Ectodermal cell (in vitro differentiated cells): ENCODE measurements around the gene LENG1.
"Not testable (repeated sequence)": the region's sequence is repeated elsewhere in the genome, so short reads cannot be mapped to it uniquely, and the experiment has no call there.

Source experiments
- H3K27ac ChIP-seq: 2 replicates; pipeline ENCODE4 v1.7.0; 2013; ENCODE audit warnings: mild to moderate bottlenecking, low read depth, low read length; ENCODE audit not compliant: insufficient read depth, poor library complexity, severe bottlenecking
- H3K27me3 ChIP-seq: 2 replicates; pipeline ENCODE4 v1.7.0; 2013; ENCODE audit warnings: mild to moderate bottlenecking, low read length; ENCODE audit not compliant: insufficient read depth, control insufficient read depth, poor library complexity, severe bottlenecking
- H3K36me3 ChIP-seq: one replicate; pipeline ENCODE4 v1.7.0; 2013; ENCODE audit warnings: low read length; ENCODE audit not compliant: control insufficient read depth, insufficient read depth
- H3K4me1 ChIP-seq: one replicate; pipeline ENCODE4 v1.7.0; 2013; ENCODE audit warnings: low read length; ENCODE audit not compliant: control insufficient read depth, insufficient read depth
- H3K4me3 ChIP-seq: 2 replicates; pipeline ENCODE4 v1.7.0; 2013; ENCODE audit warnings: low read depth, low read length, control low read depth; ENCODE audit not compliant: insufficient read depth
- H3K9me3 ChIP-seq: 2 replicates; pipeline ENCODE4 v1.7.0; 2013; ENCODE audit warnings: mild to moderate bottlenecking, low read length, moderate library complexity; ENCODE audit not compliant: control insufficient read depth
- WGBS, 2 experiments: methylation state at CpG; one replicate each; pipeline ENCODE4 v1.1.7; 2013; ENCODE audit warnings: missing lambda C conversion rate in 2 of 2; 5-methylcytosine and 5-hydroxymethylcytosine counted together

Gene LENG1

GRCh38 chr19:54179262-54179852 lies 19.8 kb upstream of the LENG1 start:
- H3K4me3 ChIP-seq, result no peak overlapping the region

GRCh38 chr19:54178581-54179261 lies 19.2 kb upstream of the LENG1 start:
- H3K4me3 ChIP-seq, result no peak overlapping the region
- no peaks in the 10 kb centered on the region for H3K9me3 ChIP-seq
- peaks cover 13% of the 10 kb centered on the region for H3K36me3 ChIP-seq
- no peaks in the 10 kb centered on the region for H3K27me3 ChIP-seq
- H3K4me1 ChIP-seq, result peaks cover 14% of the 10 kb centered on the region
- peak overlapping the region; percentile 80 for H3K27ac ChIP-seq
- 89 to 91% methylated on average over 23 of the region's 23 CpGs for WGBS, 2 experiments

More at GRCh38 chr19:54179262-54179852, 19.8 kb upstream of the LENG1 start:
- peaks cover 14% of the 10 kb centered on the region for H3K36me3 ChIP-seq
- H3K27me3 ChIP-seq, result no peaks in the 10 kb centered on the region
- no peaks in the 10 kb centered on the region for H3K9me3 ChIP-seq
- H3K4me1 ChIP-seq, result peaks cover 14% of the 10 kb centered on the region
- 85 to 88% methylated on average over 10 of the region's 10 CpGs for WGBS, 2 experiments
- peak overlapping the region; percentile 80 for H3K27ac ChIP-seq

GRCh38 chr19:54173951-54174834 lies 14.7 kb upstream of the LENG1 start:
- Histone ChIP-seq H3K4me1 (peaks cover 12% of the 10 kb centered on the region), H3K36me3 (peaks cover 4% of the 10 kb centered on the region), H3K27me3 (no peaks in the 10 kb centered on the region), H3K9me3 (no peaks in the 10 kb centered on the region), H3K4me3 (no peak overlapping the region), H3K27ac (no peak overlapping the region)
- WGBS, 2 experiments, result 85 to 86% methylated on average over 25 of the region's 25 CpGs

GRCh38 chr19:54173359-54173699 lies 13.8 kb upstream of the LENG1 start:
- 66 to 72% methylated on average over 15 of the region's 15 CpGs for WGBS, 2 experiments
- no peak overlapping the region for H3K27ac ChIP-seq

GRCh38 chr19:54172471-54173358 lies 13.2 kb upstream of the LENG1 start, which contains the start of gene TMC4:
Gene TMC4, minus strand, starts transcription at chr19:54173160. Its CDS starts 43 bp downstream, at chr19:54173117.
- Histone ChIP-seq H3K4me3 (no peak within 1 kb of the TSS), H3K4me1 (peaks cover 6% of the 10 kb centered on the region), H3K36me3 (peaks cover 4% of the 10 kb centered on the region), H3K27ac (no peak within 1 kb of the TSS), H3K27me3 (no peaks in the 10 kb centered on the region), H3K9me3 (no peaks in the 10 kb centered on the region)
- 35 to 38% methylated on average over 13 of the region's 13 CpGs for WGBS, 2 experiments

More at GRCh38 chr19:54173359-54173699, 13.8 kb upstream of the LENG1 start:
- Histone ChIP-seq H3K9me3 (no peaks in the 10 kb centered on the region), H3K27me3 (no peaks in the 10 kb centered on the region), H3K4me3 (no peak overlapping the region), H3K36me3 (peaks cover 4% of the 10 kb centered on the region), H3K4me1 (peaks cover 6% of the 10 kb centered on the region)

DNA sequence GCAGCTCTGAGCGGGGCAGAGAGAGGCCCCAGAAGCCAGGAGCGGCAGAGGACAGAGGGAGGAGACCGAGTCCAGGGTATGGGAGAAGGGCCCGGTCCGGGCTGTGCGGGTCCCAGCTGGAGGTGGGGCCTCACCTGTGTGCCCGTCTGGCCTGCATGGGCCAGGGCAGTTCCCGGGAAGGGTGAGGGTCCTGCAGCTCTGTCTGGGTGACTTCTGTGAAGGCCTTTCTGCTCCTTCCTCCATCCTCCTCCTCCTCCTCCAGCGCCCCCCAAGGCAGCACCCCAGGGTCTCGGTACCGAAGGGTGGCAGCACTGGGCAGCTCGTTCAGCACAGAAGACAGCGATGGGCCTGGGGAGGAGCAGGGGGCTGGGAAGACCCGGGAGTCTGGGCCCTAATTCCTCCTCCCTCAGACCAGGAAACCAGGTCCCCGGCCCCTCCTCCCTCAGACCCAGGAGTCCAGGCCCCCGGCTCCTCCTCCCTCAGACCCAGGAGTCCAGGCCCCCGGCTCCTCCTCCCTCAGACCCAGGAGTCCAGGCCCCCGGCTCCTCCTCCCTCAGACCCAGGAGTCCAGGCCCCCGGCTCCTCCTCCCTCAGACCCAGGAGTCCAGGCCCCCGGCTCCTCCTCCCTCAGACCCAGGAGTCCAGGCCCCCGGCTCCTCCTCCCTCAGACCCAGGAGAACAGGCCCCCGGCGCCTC lies 12.4 kb upstream of the LENG1 start:
- H3K27me3 ChIP-seq, H3K4me3 ChIP-seq, H3K27ac ChIP-seq, H3K36me3 ChIP-seq, H3K4me1 ChIP-seq, H3K9me3 ChIP-seq: not testable (repeated sequence)
- 80 to 85% methylated on average over 17 to 19 of the region's 23 CpGs for WGBS, 2 experiments

- no peaks in the 10 kb centered on the region for H3K36me3 ChIP-seq
- H3K27ac ChIP-seq, result no peak overlapping the region
- no peak overlapping the region for H3K4me3 ChIP-seq
- no peaks in the 10 kb centered on the region for H3K9me3 ChIP-seq
- WGBS, 2 experiments, result 91% methylated on average over 21 of the region's 21 CpGs
- H3K4me1 ChIP-seq, result peaks cover 6% of the 10 kb centered on the region
- H3K27me3 ChIP-seq, result peaks cover 2% of the 10 kb centered on the region
These were observed 9.7 kb upstream of the LENG1 start for GRCh38 chr19:54169149-54169740.

DNA sequence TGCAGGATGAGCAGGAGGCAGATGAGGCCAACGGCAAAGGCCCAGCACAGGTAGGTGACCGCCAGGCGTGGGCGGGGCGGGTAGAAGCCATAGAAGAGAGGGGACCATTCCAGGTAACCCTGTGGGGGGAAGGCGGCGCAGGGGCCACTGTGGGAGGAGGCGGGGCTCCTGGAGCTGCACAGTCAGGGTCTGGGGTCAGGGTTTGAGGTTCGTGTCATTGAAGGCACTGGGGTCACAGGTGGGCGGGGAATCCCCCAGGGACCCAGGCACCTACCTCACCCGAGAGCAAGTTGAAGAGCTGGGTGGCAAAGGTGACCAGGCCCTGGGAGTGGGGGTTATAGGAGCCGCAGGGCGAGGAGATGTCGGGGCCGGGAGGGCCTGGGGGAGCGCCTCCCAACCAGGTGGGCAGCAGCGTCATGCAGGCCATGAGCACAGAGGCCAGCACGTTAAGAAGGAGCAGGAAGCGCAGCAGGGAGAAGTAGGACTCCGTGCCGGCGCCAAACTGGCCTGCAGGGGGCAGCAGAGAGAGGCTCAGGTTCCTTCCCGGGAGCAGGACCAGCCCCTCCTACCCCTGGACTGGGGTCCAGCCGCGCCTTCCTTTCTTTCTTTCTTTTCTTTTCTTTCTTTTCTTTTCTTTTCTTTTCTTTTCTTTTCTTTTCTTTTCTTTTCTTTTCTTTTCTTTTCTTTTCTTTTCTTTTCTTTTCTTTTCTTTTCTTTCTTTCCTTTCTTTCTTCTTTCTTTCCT lies 8.8 kb upstream of the LENG1 start:
- 35 to 37% methylated on average over 25 of the region's 25 CpGs for WGBS, 2 experiments
- no peak overlapping the region for H3K27ac ChIP-seq
- H3K36me3 ChIP-seq, result no peaks in the 10 kb centered on the region

More for the DNA sequence above, 8.8 kb upstream of the LENG1 start:
- peaks cover 4% of the 10 kb centered on the region for H3K27me3 ChIP-seq
- no peaks in the 10 kb centered on the region for H3K9me3 ChIP-seq
- peaks cover 6% of the 10 kb centered on the region for H3K4me1 ChIP-seq
- no peak overlapping the region for H3K4me3 ChIP-seq
